Measurements from ENCODE around the gene SYTL3. TPM values are rescaled to one million over a fixed set of nuclear protein-coding genes. Genes with fewer than 3 reads are reported as not detected.

The SYTL3 gene
- polyA plus RNA-seq, 1 of the 3 experiments (the other 2 are of a cell fraction) = 2.3 TPM

- Histone ChIP-seq H3K36me3 (replicated peaks in 1 of 2; ENCODE audit: control insufficient read depth in 1 of 2, insufficient read depth in 2 of 2, low read length in 1 of 2) (peaks cover 27 to 71% of the 10 kb centered on the region in 2 experiments), H3K9me3 (no peaks in the 10 kb centered on the region), H3K79me2 (ENCODE audit: insufficient read depth) (peaks cover 3% of the 10 kb centered on the region; the same call in 1 of the 2 replicates), H2AFZ (ENCODE audit: low read depth) (no peak overlapping the region), H3K4me2 (no peak overlapping the region), H3K27ac (ENCODE audit: low read depth in 2 of 2, low read length in 1 of 2) (no peak overlapping the region), H3K27me3 (ENCODE audit: insufficient read depth) (no peaks in the 10 kb centered on the region), H4K20me1 (ENCODE audit: insufficient read depth) (no peaks in the 10 kb centered on the region), H3K4me1 (ENCODE audit: control insufficient read depth in 1 of 2, insufficient read depth in 2 of 2, low read depth in 1 of 2, low read length in 1 of 2) (peaks cover 0 to 10% of the 10 kb centered on the region in 2 experiments; a peak in 1 of 4 replicates), H3F3A (replicated peaks; ENCODE audit: insufficient read depth) (no peaks in the 10 kb centered on the region), H3K4me3 (ENCODE audit: low read depth in 2 of 2, low read length in 1 of 2) (no peak overlapping the region), H3K9me2 (no peaks in the 10 kb centered on the region), H3K9ac (no peak overlapping the region)
- 92% methylated on average over 4 of the region's 8 CpGs for WGBS (ENCODE audit: low lambda C conversion rate)
- DNase-seq = no peak
- no peak for TF ChIP-seq RCOR1 (IDR thresholded peaks at IDR 0.05; ENCODE audit: low read length)
- TF ChIP-seq GABPA (IDR thresholded peaks at IDR 0.05; ENCODE audit: low read depth) = no peak
- no peak for TF ChIP-seq FOXJ3 (CRISPR knock-in tag; IDR thresholded peaks at IDR 0.05)
- no peak for TF ChIP-seq EP300 (IDR thresholded peaks at IDR 0.05; ENCODE audit: borderline replicate concordance in 1 of 2, low read depth in 1 of 2, low read length in 1 of 2)
- TF ChIP-seq JUND (IDR thresholded peaks at IDR 0.05) = no peak
- no peak for TF ChIP-seq POLR2AphosphoS5 (IDR thresholded peaks at IDR 0.05; ENCODE audit: low read depth, low read length)
- no peak for TF ChIP-seq SMC3 (IDR thresholded peaks at IDR 0.05; ENCODE audit: low read depth, low read length)
- ChIA-PET CTCF (interaction anchor here (2.6 kb wide), 1 partner anchor 13 kb away, joined by 9 read pairs; no protein-coding TSS in a partner anchor), POLR2A (no interaction called here)
Observed at GRCh38 chr6:158768436-158768835, 118.6 kb downstream of the SYTL3 start.

GRCh38 chr6:158769234-158769770 is 119.4 kb downstream of the SYTL3 start:
- Histone ChIP-seq H3K9me2 (no peaks in the 10 kb centered on the region), H2AFZ (ENCODE audit: low read depth) (no peak overlapping the region), H3K4me1 (ENCODE audit: control insufficient read depth in 1 of 2, insufficient read depth in 2 of 2, low read depth in 1 of 2, low read length in 1 of 2) (peaks cover 0 to 10% of the 10 kb centered on the region in 2 experiments; a peak in 1 of 4 replicates), H3K9ac (no peak overlapping the region), H3K36me3 (replicated peaks in 1 of 2; ENCODE audit: control insufficient read depth in 1 of 2, insufficient read depth in 2 of 2, low read length in 1 of 2) (peaks cover 27 to 78% of the 10 kb centered on the region in 2 experiments), H3F3A (replicated peaks; ENCODE audit: insufficient read depth) (no peaks in the 10 kb centered on the region), H3K79me2 (ENCODE audit: insufficient read depth) (peaks cover 3% of the 10 kb centered on the region; the same call in 1 of the 2 replicates), H3K27ac (ENCODE audit: low read depth in 2 of 2, low read length in 1 of 2) (no peak overlapping the region), H3K27me3 (ENCODE audit: insufficient read depth) (no peaks in the 10 kb centered on the region), H3K9me3 (no peaks in the 10 kb centered on the region), H4K20me1 (ENCODE audit: insufficient read depth) (no peaks in the 10 kb centered on the region), H3K4me3 (ENCODE audit: low read depth in 2 of 2, low read length in 1 of 2) (no peak overlapping the region), H3K4me2 (no peak overlapping the region)
- TF ChIP-seq TAF1 (IDR thresholded peaks at IDR 0.05; ENCODE audit: borderline replicate concordance, low read depth, low read length) = no peak
- no peak for TF ChIP-seq FOSL2 (IDR thresholded peaks at IDR 0.05; ENCODE audit: borderline replicate concordance, low read depth)
- TF ChIP-seq RFX5 (IDR thresholded peaks at IDR 0.05; ENCODE audit: low read length) = no peak
- no peak for TF ChIP-seq NFIC (IDR thresholded peaks at IDR 0.05; ENCODE audit: borderline replicate concordance)
- no peak for TF ChIP-seq ZBTB33 (IDR thresholded peaks at IDR 0.05; ENCODE audit: borderline replicate concordance, low read depth)
- TF ChIP-seq POLR2AphosphoS5 (IDR thresholded peaks at IDR 0.05; ENCODE audit: low read depth, low read length) = no peak
- TF ChIP-seq MXI1 (IDR thresholded peaks at IDR 0.05; ENCODE audit: low read depth, low read length) = no peak
- TF ChIP-seq RAD21 (IDR thresholded peaks at IDR 0.05; ENCODE audit: low read length) = no peak
- no peak for TF ChIP-seq MEF2A (IDR thresholded peaks at IDR 0.05; ENCODE audit: borderline replicate concordance, low read depth)
- TF ChIP-seq ELF1 (IDR thresholded peaks at IDR 0.05) = no peak
- TF ChIP-seq USF2 (IDR thresholded peaks at IDR 0.05; ENCODE audit: borderline replicate concordance, low read depth, low read length) = no peak
- no peak for TF ChIP-seq CHD2 (IDR thresholded peaks at IDR 0.05; ENCODE audit: low read length, partially characterized antibody)
- no peak for TF ChIP-seq FOXM1 (IDR thresholded peaks at IDR 0.05; ENCODE audit: low read depth)
- DNase-seq = no peak
- WGBS (ENCODE audit: low lambda C conversion rate) = 94% methylated on average over 13 of the region's 13 CpGs
- ChIA-PET POLR2A (no interaction called here), CTCF (interaction anchor here (1.6 kb wide), 1 partner anchor 10 kb away, joined by 6 read pairs; no protein-coding TSS in a partner anchor)
